ENCODE results near the gene PCARE. TPM values are rescaled to one million over a fixed set of nuclear protein-coding genes. Genes with fewer than 3 reads are reported as not detected.
A peak's percentile ranks its signal among the peaks of the same experiment; 100 is the strongest.

The PCARE gene
- total RNA-seq, 4 donors from 2014 or later: not detected

DNA sequence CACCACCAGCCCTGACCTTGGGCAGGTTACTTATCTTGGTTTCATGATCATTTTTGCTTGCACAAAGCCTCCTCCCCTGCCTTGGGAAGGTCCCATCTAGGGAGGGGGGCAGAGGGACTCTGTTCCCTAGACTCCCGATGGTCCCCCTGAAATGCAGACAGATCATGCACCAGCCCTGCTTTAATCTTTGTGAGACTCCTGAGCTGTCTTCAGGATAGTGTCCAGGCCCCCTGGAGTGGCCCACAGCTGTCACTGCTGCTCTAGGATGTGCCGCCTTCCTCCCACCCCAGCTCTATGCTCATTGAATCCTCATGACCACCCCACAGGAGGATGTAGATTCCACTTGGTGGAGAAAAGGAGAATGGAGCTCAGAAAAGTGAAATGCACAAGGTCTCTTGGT is 28.0 kb downstream of the PCARE start:
- H3K4me3 ChIP-seq: no peak overlapping the region
- peaks cover 0 to 4% of the 10 kb centered on the region in 2 donors for H3K4me1 ChIP-seq
- no peaks in the 10 kb centered on the region for H3K9me3 ChIP-seq
- H3K36me3 ChIP-seq: no peaks in the 10 kb centered on the region
- intact Hi-C loops (cut with DNase I; ENCODE audit: low total_unique reads): no loop called here
- no peaks in the 10 kb centered on the region for H3K27me3 ChIP-seq
- no peak overlapping the region for H3K27ac ChIP-seq
- no peak for DNase-seq
- TF ChIP-seq, protein P1, sequence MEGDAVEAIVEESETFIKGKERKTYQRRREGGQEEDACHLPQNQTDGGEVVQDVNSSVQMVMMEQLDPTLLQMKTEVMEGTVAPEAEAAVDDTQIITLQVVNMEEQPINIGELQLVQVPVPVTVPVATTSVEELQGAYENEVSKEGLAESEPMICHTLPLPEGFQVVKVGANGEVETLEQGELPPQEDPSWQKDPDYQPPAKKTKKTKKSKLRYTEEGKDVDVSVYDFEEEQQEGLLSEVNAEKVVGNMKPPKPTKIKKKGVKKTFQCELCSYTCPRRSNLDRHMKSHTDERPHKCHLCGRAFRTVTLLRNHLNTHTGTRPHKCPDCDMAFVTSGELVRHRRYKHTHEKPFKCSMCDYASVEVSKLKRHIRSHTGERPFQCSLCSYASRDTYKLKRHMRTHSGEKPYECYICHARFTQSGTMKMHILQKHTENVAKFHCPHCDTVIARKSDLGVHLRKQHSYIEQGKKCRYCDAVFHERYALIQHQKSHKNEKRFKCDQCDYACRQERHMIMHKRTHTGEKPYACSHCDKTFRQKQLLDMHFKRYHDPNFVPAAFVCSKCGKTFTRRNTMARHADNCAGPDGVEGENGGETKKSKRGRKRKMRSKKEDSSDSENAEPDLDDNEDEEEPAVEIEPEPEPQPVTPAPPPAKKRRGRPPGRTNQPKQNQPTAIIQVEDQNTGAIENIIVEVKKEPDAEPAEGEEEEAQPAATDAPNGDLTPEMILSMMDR (IDR thresholded peaks at IDR 0.05): no peak
- TF ChIP-seq POLR2A (IDR thresholded peaks at IDR 0.05): no peak

DNA sequence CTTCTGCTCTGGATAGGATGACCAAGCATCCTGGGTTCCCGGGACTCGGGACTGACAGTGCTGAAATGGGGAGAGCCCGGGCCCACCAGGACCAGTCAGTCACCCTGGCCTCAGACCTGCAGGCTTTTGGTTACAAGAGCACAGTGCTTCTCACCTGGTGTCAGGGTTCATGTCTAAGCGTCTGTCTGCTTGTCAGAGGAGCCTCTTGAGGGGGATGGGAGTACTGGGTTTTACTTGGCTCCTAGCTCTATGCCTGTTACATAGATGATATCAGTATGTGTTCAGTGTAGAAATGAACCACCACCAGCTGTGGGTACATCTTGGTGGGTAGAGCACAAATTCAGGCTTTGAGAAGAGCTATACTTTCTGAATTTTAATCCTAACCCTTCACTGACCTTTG is 29.9 kb downstream of the PCARE start:
- H3K4me3 ChIP-seq: no peak overlapping the region
- peaks cover 4% of the 10 kb centered on the region in 2 donors for H3K4me1 ChIP-seq
- intact Hi-C loops (cut with DNase I; ENCODE audit: low total_unique reads): no loop called here
- H3K27ac ChIP-seq: no peak overlapping the region
- DNase-seq: no peak
- TF ChIP-seq POLR2A (IDR thresholded peaks at IDR 0.05): no peak
- TF ChIP-seq, protein P1 (IDR thresholded peaks at IDR 0.05): no peak
- no peaks in the 10 kb centered on the region for H3K27me3 ChIP-seq
- H3K36me3 ChIP-seq: no peaks in the 10 kb centered on the region
- H3K9me3 ChIP-seq: no peaks in the 10 kb centered on the region

DNA sequence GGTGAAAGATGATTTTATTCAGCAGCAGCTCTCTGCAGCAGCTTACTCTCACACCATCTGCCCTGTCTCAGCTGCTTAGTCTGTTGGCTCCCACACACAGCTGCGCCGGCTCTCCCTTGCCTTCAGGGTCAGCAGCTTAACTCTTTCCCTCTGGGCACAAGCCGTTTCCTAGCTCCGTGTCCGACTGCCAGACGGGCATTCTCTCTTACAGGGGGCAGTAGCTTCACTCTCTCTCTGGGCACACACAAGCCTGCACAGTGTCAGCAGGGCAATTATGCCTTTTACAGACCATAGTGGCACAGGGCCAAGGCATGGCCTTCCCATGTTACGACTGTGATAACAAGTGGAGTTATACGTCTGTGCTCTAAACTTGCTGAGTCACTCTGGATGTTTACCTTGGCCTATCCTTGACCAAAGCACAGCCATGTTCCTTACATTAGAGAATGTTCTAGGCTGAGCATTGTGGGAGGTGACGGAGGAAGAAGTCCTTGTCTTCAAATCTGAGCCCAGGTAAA is 31.7 kb downstream of the PCARE start:
- no peaks in the 10 kb centered on the region for H3K9me3 ChIP-seq
- H3K27ac ChIP-seq: no peak overlapping the region
- H3K27me3 ChIP-seq: no peaks in the 10 kb centered on the region
- peaks cover 4% of the 10 kb centered on the region in 2 donors for H3K4me1 ChIP-seq
- H3K36me3 ChIP-seq: no peaks in the 10 kb centered on the region
- H3K4me3 ChIP-seq: no peak overlapping the region
- peak; percentile 35 to 43 for DNase-seq
- intact Hi-C loops (cut with DNase I; ENCODE audit: low total_unique reads): no loop called here
- TF ChIP-seq POLR2A (IDR thresholded peaks at IDR 0.05): no peak
- TF ChIP-seq, protein P1 (IDR thresholded peaks at IDR 0.05): no peak

- no peaks in the 10 kb centered on the region for H3K36me3 ChIP-seq
- no peak overlapping the region for H3K4me3 ChIP-seq
- intact Hi-C loops (cut with DNase I; ENCODE audit: low total_unique reads): no loop called here
- H3K4me1 ChIP-seq: peaks cover 4% of the 10 kb centered on the region in 2 donors
- TF ChIP-seq, protein P1 (IDR thresholded peaks at IDR 0.05): no peak
- no peak for TF ChIP-seq POLR2A (IDR thresholded peaks at IDR 0.05)
- no peaks in the 10 kb centered on the region for H3K9me3 ChIP-seq
- no peaks in the 10 kb centered on the region for H3K27me3 ChIP-seq
- no peak overlapping the region for H3K27ac ChIP-seq
- no peak for DNase-seq
Measured at GRCh38 chr2:29041161-29041660, 33.1 kb downstream of the PCARE start.

- intact Hi-C loops (cut with DNase I; ENCODE audit: low total_unique reads): no loop called here
- no peak for DNase-seq
- H3K4me1 ChIP-seq: peaks cover 4% of the 10 kb centered on the region in 2 donors
- no peaks in the 10 kb centered on the region for H3K27me3 ChIP-seq
- H3K27ac ChIP-seq: no peak overlapping the region
- no peaks in the 10 kb centered on the region for H3K9me3 ChIP-seq
- no peaks in the 10 kb centered on the region for H3K36me3 ChIP-seq
- TF ChIP-seq, protein P1 (IDR thresholded peaks at IDR 0.05): no peak
- TF ChIP-seq POLR2A (IDR thresholded peaks at IDR 0.05): no peak
- no peak overlapping the region for H3K4me3 ChIP-seq
Measured at GRCh38 chr2:29040552-29040951, 33.8 kb downstream of the PCARE start.
